Fibroblast of peridontal ligament (primary cell): Measurements from ENCODE around the gene RASL11B.
"Not testable (repeated sequence)": the region's sequence is repeated elsewhere in the genome, so short reads cannot be mapped to it uniquely, and the experiment has no call there.

Source experiments
- DNase-seq: peaks from one replicate; pipeline ENCODE4 v3.0.0-alpha.2; 2010; ENCODE audit errors: extremely low read depth

The RASL11B gene

GRCh38 chr4:52861879-52862616, at the start of gene RASL11B:
TSS of gene RASL11B (plus strand) at chr4:52862317. CDS start at chr4:52862508, 191 bp downstream.
- peak; percentile 46 for DNase-seq

- no peak for DNase-seq
These were observed 48.6 kb upstream of the RASL11B start for GRCh38 chr4:52813546-52813945.

- DNase-seq: peak; percentile 96
These were observed 39.5 kb upstream of the RASL11B start for GRCh38 chr4:52822583-52822971.

- DNase-seq: peak; percentile 98
These were observed 39.0 kb upstream of the RASL11B start for GRCh38 chr4:52822972-52823701.

- DNase-seq: no peak
These were observed 38.4 kb upstream of the RASL11B start for GRCh38 chr4:52823702-52824092.

- DNase-seq: no peak
These were observed 37.9 kb upstream of the RASL11B start for GRCh38 chr4:52824270-52824602.

- peak; percentile 17 for DNase-seq
These were observed 37.3 kb upstream of the RASL11B start for GRCh38 chr4:52824603-52825459.

GRCh38 chr4:52825460-52826090, 36.5 kb upstream of the RASL11B start:
- no peak for DNase-seq

GRCh38 chr4:52833941-52834525, 28.1 kb upstream of the RASL11B start:
- DNase-seq: no peak

- not testable (repeated sequence) for DNase-seq
These were observed 27.3 kb upstream of the RASL11B start for GRCh38 chr4:52834641-52835456.

GRCh38 chr4:52836120-52836519, 26.0 kb upstream of the RASL11B start:
- DNase-seq: no peak

- peak; percentile 28 for DNase-seq
These were observed 25.4 kb upstream of the RASL11B start for GRCh38 chr4:52836678-52837077.

- peak; percentile 29 for DNase-seq
These were observed 24.2 kb upstream of the RASL11B start for GRCh38 chr4:52837716-52838558.

GRCh38 chr4:52838729-52839586, 23.2 kb upstream of the RASL11B start:
- peak; percentile 18 for DNase-seq

- DNase-seq: no peak
These were observed 21.4 kb upstream of the RASL11B start for GRCh38 chr4:52840531-52841370.

GRCh38 chr4:52841682-52842456, 20.2 kb upstream of the RASL11B start:
- DNase-seq: no peak

- no peak for DNase-seq
These were observed 19.3 kb upstream of the RASL11B start for GRCh38 chr4:52842792-52843191.
